SK-N-SH treated with all-trans-retinoic acid at 6 μM for 48 hours (cell line): ENCODE data around the gene SCAF8.

ENCODE experiments used
- ATAC-seq: fragments of 200-7000 bp; cut with Tn5 transposase; 3 replicates; pipeline ENCODE4 v1.9.1; 2020; ENCODE audit warnings: mild to moderate bottlenecking, moderate library complexity
- ARNTL ChIP-seq: fragments of 450-650 bp; formaldehyde crosslinking; IDR thresholded peaks from 2 replicates; pipeline ENCODE4 v1.5.0; 2020; ENCODE audit warnings: low read depth, mild to moderate bottlenecking, moderate library complexity, borderline replicate concordance
- BACH2 ChIP-seq: fragments of 250-450 bp; sonication (Bioruptor Pico); IDR thresholded peaks from 2 replicates; pipeline ENCODE4 v1.9.0; 2021; ENCODE audit warnings: mild to moderate bottlenecking, borderline replicate concordance
- CSDC2 ChIP-seq: fragments of 250-450 bp; sonication (Bioruptor Pico); IDR thresholded peaks from 2 replicates; pipeline ENCODE4 v1.5.0; 2020; ENCODE audit warnings: mild to moderate bottlenecking, moderate library complexity
- CSRNP3 ChIP-seq: fragments of 250-450 bp; sonication (Bioruptor Pico); IDR thresholded peaks from 2 replicates; pipeline ENCODE4 v1.5.1; 2021; ENCODE audit warnings: mild to moderate bottlenecking, moderate library complexity
- ESRRG ChIP-seq: fragments of 250-450 bp; sonication (Bioruptor Pico); IDR thresholded peaks from 2 replicates; pipeline ENCODE4 v1.6.1; 2021; ENCODE audit warnings: mild to moderate bottlenecking
- GLIS3 ChIP-seq: fragments of 250-450 bp; sonication (Bioruptor Pico); IDR thresholded peaks from 2 replicates; pipeline ENCODE4 v1.5.0; 2020; ENCODE audit warnings: mild to moderate bottlenecking, moderate library complexity
- ISL1 ChIP-seq: fragments of 250-450 bp; sonication (Bioruptor Pico); IDR thresholded peaks from 2 replicates; pipeline ENCODE4 v2.1.2; 2022; ENCODE audit warnings: mild to moderate bottlenecking, moderate library complexity
- OSR1 ChIP-seq: fragments of 250-450 bp; sonication (Bioruptor Pico); IDR thresholded peaks from 2 replicates; pipeline ENCODE4 v1.8.0; 2022; ENCODE audit warnings: moderate library complexity, mild to moderate bottlenecking, inconsistent platforms
- PATZ1 ChIP-seq: fragments of 250-450 bp; sonication (Bioruptor Pico); IDR thresholded peaks from 2 replicates; pipeline ENCODE4 v1.8.0; 2020; ENCODE audit warnings: mild to moderate bottlenecking, moderate library complexity, borderline replicate concordance
- POU6F1 ChIP-seq: fragments of 250-450 bp; sonication (Bioruptor Pico); IDR thresholded peaks from 2 replicates; pipeline ENCODE4 v1.8.0; 2021; ENCODE audit warnings: low read depth, mild to moderate bottlenecking, moderate library complexity, borderline replicate concordance
- PPARA ChIP-seq: fragments of 250-450 bp; sonication (Bioruptor Pico); IDR thresholded peaks from 2 replicates; pipeline ENCODE4 v1.5.0; 2020; ENCODE audit warnings: mild to moderate bottlenecking, borderline replicate concordance
- RARB ChIP-seq: fragments of 250-450 bp; sonication (Bioruptor Pico); IDR thresholded peaks from 2 replicates; pipeline ENCODE4 v1.8.0; 2021; ENCODE audit warnings: mild to moderate bottlenecking, moderate library complexity
- SNAI2 ChIP-seq: fragments of 250-450 bp; sonication (Bioruptor Pico); IDR thresholded peaks from 2 replicates; pipeline ENCODE4 v1.5.0; 2020; ENCODE audit warnings: mild to moderate bottlenecking, moderate library complexity
- TCF4 ChIP-seq: fragments of 250-450 bp; sonication (Bioruptor Pico); IDR thresholded peaks from 2 replicates; pipeline ENCODE4 v1.8.0; 2021; ENCODE audit warnings: mild to moderate bottlenecking, moderate library complexity, borderline replicate concordance
- TOX ChIP-seq: fragments of 250-450 bp; sonication (Bioruptor Pico); IDR thresholded peaks from 2 replicates; pipeline ENCODE4 v1.8.0; 2021; ENCODE audit warnings: mild to moderate bottlenecking, moderate library complexity, borderline replicate concordance
- ZC3H10 ChIP-seq: fragments of 250-450 bp; sonication (Bioruptor Pico); IDR thresholded peaks from 2 replicates; pipeline ENCODE4 v1.5.1; 2021; ENCODE audit warnings: mild to moderate bottlenecking, moderate library complexity
- ZFP3 ChIP-seq: fragments of 250-450 bp; sonication (Bioruptor Pico); IDR thresholded peaks from 2 replicates; pipeline ENCODE4 v1.5.0; 2020; ENCODE audit warnings: mild to moderate bottlenecking, moderate library complexity
- ZFP30 ChIP-seq: fragments of 450-650 bp; formaldehyde crosslinking; IDR thresholded peaks from 2 replicates; pipeline ENCODE4 v1.5.0; 2022; ENCODE audit warnings: mild to moderate bottlenecking, moderate library complexity
- ZNF565 ChIP-seq: fragments of 450-650 bp; formaldehyde crosslinking; conservative IDR thresholded peaks from 2 replicates; pipeline ENCODE4 v1.5.0; 2020; ENCODE audit warnings: low read depth, mild to moderate bottlenecking, moderate library complexity
- ZNF70 ChIP-seq: fragments of 450-650 bp; formaldehyde crosslinking; IDR thresholded peaks from 2 replicates; pipeline ENCODE4 v1.5.0; 2020; ENCODE audit warnings: mild to moderate bottlenecking, moderate library complexity
- ZNF8 ChIP-seq: fragments of 450-650 bp; formaldehyde crosslinking; IDR thresholded peaks from 2 replicates; pipeline ENCODE4 v1.5.0; 2020; ENCODE audit warnings: mild to moderate bottlenecking, moderate library complexity
- TF ChIP-seq, protein P1 (sequence below): fragments of 250-450 bp; sonication (Bioruptor Pico); IDR thresholded peaks from 2 replicates; pipeline ENCODE4 v1.5.0; 2020; ENCODE audit warnings: mild to moderate bottlenecking, moderate library complexity
- TF ChIP-seq, protein P2 (sequence below): fragments of 250-450 bp; sonication (Bioruptor Pico); IDR thresholded peaks from 2 replicates; pipeline ENCODE4 v1.5.1; 2020; ENCODE audit warnings: low read depth, mild to moderate bottlenecking, moderate library complexity

Gene SCAF8

GRCh38 chr6:154719854-154720253 lies 13.4 kb upstream of the SCAF8 start:
- no peak for ATAC-seq

DNA sequence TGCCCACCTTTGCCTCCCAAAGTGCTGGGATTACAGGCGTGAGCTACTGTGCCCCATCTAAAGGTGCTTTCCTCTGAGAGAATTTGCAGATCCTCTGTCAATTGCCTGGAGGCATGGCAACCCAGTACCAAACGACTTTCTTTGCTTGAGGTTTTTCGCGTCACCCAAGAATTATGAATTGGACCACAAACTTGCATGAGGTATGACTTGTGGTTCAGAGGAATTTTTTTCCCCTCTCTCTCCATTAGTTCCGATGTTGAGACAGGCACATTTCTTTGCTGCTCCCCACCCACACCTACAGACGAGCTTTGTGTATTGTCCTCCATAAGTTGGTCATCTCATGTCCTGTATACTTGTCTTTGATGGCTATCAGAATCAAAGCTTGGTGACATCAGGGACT lies 11.8 kb upstream of the SCAF8 start:
- ATAC-seq, result no peak; the same call in 2 of the 3 replicates
- TF ChIP-seq CSDC2 (CRISPR knock-in tag) (no peak), ISL1 (CRISPR knock-in tag) (no peak), ZFP30 (no peak), ZFP3 (CRISPR knock-in tag) (no peak), ZC3H10 (CRISPR knock-in tag) (no peak), POU6F1 (no peak), RARB (CRISPR knock-in tag) (no peak), ZNF565 (CRISPR knock-in tag) (no peak), ZNF70 (CRISPR knock-in tag) (no peak), ARNTL (CRISPR knock-in tag) (no peak), PATZ1 (CRISPR knock-in tag) (no peak), OSR1 (CRISPR knock-in tag) (no peak), GLIS3 (no peak), PPARA (CRISPR knock-in tag) (no peak), SNAI2 (CRISPR knock-in tag) (no peak), ESRRG (no peak)

More at GRCh38 chr6:154719854-154720253, 13.4 kb upstream of the SCAF8 start:
- TF ChIP-seq PATZ1 (CRISPR knock-in tag) (no peak), SNAI2 (CRISPR knock-in tag) (no peak), ZFP30 (no peak), TCF4 (CRISPR knock-in tag) (no peak), TOX (CRISPR knock-in tag) (no peak), ZNF70 (CRISPR knock-in tag) (no peak)

- TF ChIP-seq RARB (CRISPR knock-in tag) (no peak), CSDC2 (CRISPR knock-in tag) (no peak), ZNF70 (CRISPR knock-in tag) (no peak), GLIS3 (no peak), ESRRG (no peak), BACH2 (CRISPR knock-in tag) (no peak), ZFP30 (no peak), ZNF565 (CRISPR knock-in tag) (no peak), ISL1 (CRISPR knock-in tag) (no peak), PATZ1 (CRISPR knock-in tag) (no peak), TCF4 (CRISPR knock-in tag) (no peak), CSRNP3 (CRISPR knock-in tag) (no peak), ZNF8 (CRISPR knock-in tag) (no peak), ZFP3 (CRISPR knock-in tag) (no peak), SNAI2 (CRISPR knock-in tag) (no peak), ZC3H10 (CRISPR knock-in tag) (no peak)
- TF ChIP-seq, protein P1, sequence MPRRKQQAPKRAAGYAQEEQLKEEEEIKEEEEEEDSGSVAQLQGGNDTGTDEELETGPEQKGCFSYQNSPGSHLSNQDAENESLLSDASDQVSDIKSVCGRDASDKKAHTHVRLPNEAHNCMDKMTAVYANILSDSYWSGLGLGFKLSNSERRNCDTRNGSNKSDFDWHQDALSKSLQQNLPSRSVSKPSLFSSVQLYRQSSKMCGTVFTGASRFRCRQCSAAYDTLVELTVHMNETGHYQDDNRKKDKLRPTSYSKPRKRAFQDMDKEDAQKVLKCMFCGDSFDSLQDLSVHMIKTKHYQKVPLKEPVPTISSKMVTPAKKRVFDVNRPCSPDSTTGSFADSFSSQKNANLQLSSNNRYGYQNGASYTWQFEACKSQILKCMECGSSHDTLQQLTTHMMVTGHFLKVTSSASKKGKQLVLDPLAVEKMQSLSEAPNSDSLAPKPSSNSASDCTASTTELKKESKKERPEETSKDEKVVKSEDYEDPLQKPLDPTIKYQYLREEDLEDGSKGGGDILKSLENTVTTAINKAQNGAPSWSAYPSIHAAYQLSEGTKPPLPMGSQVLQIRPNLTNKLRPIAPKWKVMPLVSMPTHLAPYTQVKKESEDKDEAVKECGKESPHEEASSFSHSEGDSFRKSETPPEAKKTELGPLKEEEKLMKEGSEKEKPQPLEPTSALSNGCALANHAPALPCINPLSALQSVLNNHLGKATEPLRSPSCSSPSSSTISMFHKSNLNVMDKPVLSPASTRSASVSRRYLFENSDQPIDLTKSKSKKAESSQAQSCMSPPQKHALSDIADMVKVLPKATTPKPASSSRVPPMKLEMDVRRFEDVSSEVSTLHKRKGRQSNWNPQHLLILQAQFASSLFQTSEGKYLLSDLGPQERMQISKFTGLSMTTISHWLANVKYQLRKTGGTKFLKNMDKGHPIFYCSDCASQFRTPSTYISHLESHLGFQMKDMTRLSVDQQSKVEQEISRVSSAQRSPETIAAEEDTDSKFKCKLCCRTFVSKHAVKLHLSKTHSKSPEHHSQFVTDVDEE (CRISPR knock-in tag), result no peak
- TF ChIP-seq, protein P2, sequence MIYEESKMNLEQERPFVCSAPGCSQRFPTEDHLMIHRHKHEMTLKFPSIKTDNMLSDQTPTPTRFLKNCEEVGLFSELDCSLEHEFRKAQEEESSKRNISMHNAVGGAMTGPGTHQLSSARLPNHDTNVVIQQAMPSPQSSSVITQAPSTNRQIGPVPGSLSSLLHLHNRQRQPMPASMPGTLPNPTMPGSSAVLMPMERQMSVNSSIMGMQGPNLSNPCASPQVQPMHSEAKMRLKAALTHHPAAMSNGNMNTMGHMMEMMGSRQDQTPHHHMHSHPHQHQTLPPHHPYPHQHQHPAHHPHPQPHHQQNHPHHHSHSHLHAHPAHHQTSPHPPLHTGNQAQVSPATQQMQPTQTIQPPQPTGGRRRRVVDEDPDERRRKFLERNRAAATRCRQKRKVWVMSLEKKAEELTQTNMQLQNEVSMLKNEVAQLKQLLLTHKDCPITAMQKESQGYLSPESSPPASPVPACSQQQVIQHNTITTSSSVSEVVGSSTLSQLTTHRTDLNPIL, result no peak
- TF ChIP-seq, all 23 proteins: peak for 0
- ATAC-seq, result no peak
Measured at GRCh38 chr6:154726887-154727286, 6.3 kb upstream of the SCAF8 start.
